A673 (cell line): ENCODE measurements around the gene NAB2. TPM values are rescaled to one million over a fixed set of nuclear protein-coding genes. Genes with fewer than 3 reads are reported as not detected.

Experiments
- BruUV-seq: library from RNA; stranded (reverse); fragments of 400-500 nt; replicated peaks from 2 replicates; lab custom pipeline; 2021; lab: Mats Ljungman, UMichigan
- CTCF ChIA-PET: fragments of 300-600 bp; sonication (Branson Sonifier 250); formaldehyde crosslinking; loops from one replicate; lab custom pipeline; 2022; ENCODE audit warnings: antibody characterized with exemption; lab: Charles Lee
- POLR2A ChIA-PET: fragments of 300-600 bp; sonication (Branson Sonifier 250); formaldehyde crosslinking; loops from one replicate; lab custom pipeline; 2022; ENCODE audit warnings: antibody characterized with exemption; ENCODE audit not compliant: low non-redundant PET; lab: Charles Lee
- DNase-seq: peaks from one replicate; pipeline ENCODE4 v3.0.0-alpha.2; 2015; ENCODE audit warnings: low spot score
- H3K27ac ChIP-seq: fragments of 200-600 bp; sonication (generic); 2 replicates; pipeline ENCODE4 v1.5.1; 2016; ENCODE audit warnings: mixed run types, low read depth, mild to moderate bottlenecking, mixed read lengths, antibody characterized with exemption, low read length; ENCODE audit not compliant: poor library complexity, severe bottlenecking
- H3K27me3 ChIP-seq: fragments of 200-600 bp; sonication (generic); replicated peaks from 2 replicates; pipeline ENCODE4 v1.6.1; 2017; ENCODE audit warnings: mixed run types, low read depth, mild to moderate bottlenecking, mixed read lengths, antibody characterized with exemption, low read length; ENCODE audit not compliant: insufficient read depth, poor library complexity
- H3K36me3 ChIP-seq: fragments of 200-600 bp; sonication (generic); 2 replicates; pipeline ENCODE4 v1.6.1; 2016; ENCODE audit warnings: mixed run types, mild to moderate bottlenecking, mixed read lengths, antibody characterized with exemption, low read length; ENCODE audit not compliant: insufficient read depth, poor library complexity, severe bottlenecking
- H3K4me1 ChIP-seq: fragments of 200-600 bp; sonication (generic); 2 replicates; pipeline ENCODE4 v1.6.1; 2017; ENCODE audit warnings: mixed run types, mild to moderate bottlenecking, mixed read lengths, antibody characterized with exemption, low read length; ENCODE audit not compliant: insufficient read depth, poor library complexity, severe bottlenecking
- H3K4me3 ChIP-seq: fragments of 200-600 bp; sonication (generic); 2 replicates; pipeline ENCODE4 v1.5.1; 2016; ENCODE audit warnings: low read depth, mixed run types, mild to moderate bottlenecking, mixed read lengths, low read length; ENCODE audit not compliant: poor library complexity, severe bottlenecking
- H3K9me3 ChIP-seq: fragments of 200-600 bp; sonication (generic); 2 replicates; pipeline ENCODE4 v1.6.1; 2016; ENCODE audit warnings: mixed run types, low read depth, mild to moderate bottlenecking, mixed read lengths, antibody characterized with exemption, low read length; ENCODE audit not compliant: poor library complexity, severe bottlenecking
- CTCF ChIP-seq: fragments of 300-800, 200-600 bp; sonication (generic); conservative IDR thresholded peaks from 2 replicates; pipeline ENCODE4 v1.5.1; 2017; ENCODE audit warnings: low read depth, mild to moderate bottlenecking, antibody characterized with exemption, low read length, moderate library complexity, mixed read lengths
- EZH2 ChIP-seq: fragments of 200-600 bp; sonication (generic); IDR thresholded peaks from 2 replicates; pipeline ENCODE4 v1.6.1; 2017; ENCODE audit warnings: borderline replicate concordance, low read depth, mild to moderate bottlenecking, mixed read lengths, antibody characterized with exemption, low read length; ENCODE audit not compliant: poor library complexity, severe bottlenecking
- intact Hi-C: fragments of 100-400 bp; cut with micrococcal nuclease; formaldehyde crosslinking; loops from one replicate; pipeline ENCODE4 v1.10.0; 2022; ENCODE audit not compliant: unreplicated experiment
- total RNA-seq: library from RNA; stranded (reverse); gene quantifications from 2 replicates; pipeline ENCODE4 v1.2.3, GENCODE V29; 2021

NAB2 gene
- total RNA-seq, 1 experiment from 2014 or later: 61.8 TPM

GRCh38 chr12:57124261-57124877 is 35.5 kb downstream of the NAB2 start:
- DNase-seq: peak; percentile 86
- no peak overlapping the region for H3K27ac ChIP-seq
- no peak overlapping the region for H3K4me3 ChIP-seq
- TF ChIP-seq EZH2 (no peak), CTCF (peak; percentile 93)
- H3K36me3 ChIP-seq: no peaks in the 10 kb centered on the region
- ChIA-PET POLR2A (interaction anchor here (0.6 kb wide), 2 partner anchors 21 to 25 kb away, joined by 3 read pairs; no protein-coding TSS in a partner anchor), CTCF (interaction anchor here (0.5 to 2.0 kb wide), 11 partner anchors 8 to 590 kb away, joined by 3 to 16 read pairs (median 3); partner anchors contain the start of genes NEMP1 and STAT6)
- no peaks in the 10 kb centered on the region for H3K27me3 ChIP-seq
- no peaks in the 10 kb centered on the region for H3K9me3 ChIP-seq
- H3K4me1 ChIP-seq: peaks cover 4% of the 10 kb centered on the region
- intact Hi-C loops: loop anchor here (2.0 kb wide), 2 partner anchors 48 to 58 kb away; no protein-coding TSS in a partner anchor
- no TSS peak for BruUV-seq

- CTCF ChIA-PET: no interaction called here
- DNase-seq: no peak
- Histone ChIP-seq H3K9me3 (no peaks in the 10 kb centered on the region), H3K36me3 (no peaks in the 10 kb centered on the region), H3K4me1 (peaks cover 14% of the 10 kb centered on the region), H3K27me3 (no peaks in the 10 kb centered on the region), H3K4me3 (no peak overlapping the region), H3K27ac (no peak overlapping the region)
- no peak for TF ChIP-seq CTCF
- no peak for TF ChIP-seq EZH2
- POLR2A ChIA-PET: no interaction called here
- intact Hi-C loops: loop anchor here (5.0 kb wide), 1 partner anchor 116 kb away; no protein-coding TSS in a partner anchor
- no TSS peak for BruUV-seq
Measured at GRCh38 chr12:57126061-57126460, 37.1 kb downstream of the NAB2 start.

DNA sequence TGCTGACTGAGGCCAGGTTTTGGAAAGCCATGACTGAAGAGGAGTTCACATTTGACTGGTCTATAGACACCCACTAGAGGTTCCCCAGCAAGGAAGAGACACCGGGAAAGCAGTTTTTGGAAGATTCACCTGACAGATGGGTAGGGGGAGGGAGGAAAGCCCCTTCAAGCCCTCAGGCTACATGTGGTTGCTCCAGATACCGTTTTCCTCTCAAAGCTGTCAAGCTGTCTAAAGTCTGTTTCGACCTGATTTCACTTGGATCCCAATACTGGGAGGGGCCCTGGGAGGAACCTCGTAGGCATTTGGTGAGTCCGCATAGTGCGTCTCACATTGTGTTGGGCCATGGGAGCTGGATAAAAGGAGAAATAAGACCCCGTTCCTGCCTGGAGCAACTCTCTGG is 37.6 kb downstream of the NAB2 start:
- intact Hi-C loops: loop anchor here (5.0 kb wide), 1 partner anchor 116 kb away; no protein-coding TSS in a partner anchor
- H3K27me3 ChIP-seq: no peaks in the 10 kb centered on the region
- no peak overlapping the region for H3K27ac ChIP-seq
- no peak for DNase-seq
- no peaks in the 10 kb centered on the region for H3K9me3 ChIP-seq
- TF ChIP-seq CTCF (no peak), EZH2 (no peak)
- no peak overlapping the region for H3K4me3 ChIP-seq
- POLR2A ChIA-PET: interaction anchor here (0.7 kb wide), 1 partner anchor 13 kb away, joined by 3 read pairs; no protein-coding TSS in a partner anchor
- CTCF ChIA-PET: interaction anchor here (1.2 kb wide), 1 partner anchor 49 kb away, joined by 3 read pairs; no protein-coding TSS in a partner anchor
- H3K36me3 ChIP-seq: no peaks in the 10 kb centered on the region
- H3K4me1 ChIP-seq: peaks cover 14% of the 10 kb centered on the region
- no TSS peak for BruUV-seq
